Measurements from ENCODE around the gene LGALS13. TPM values are rescaled to one million over a fixed set of nuclear protein-coding genes. Genes with fewer than 3 reads are reported as not detected.

LGALS13 gene
- total RNA-seq, 1 experiment from 2014 or later: not detected

DNA sequence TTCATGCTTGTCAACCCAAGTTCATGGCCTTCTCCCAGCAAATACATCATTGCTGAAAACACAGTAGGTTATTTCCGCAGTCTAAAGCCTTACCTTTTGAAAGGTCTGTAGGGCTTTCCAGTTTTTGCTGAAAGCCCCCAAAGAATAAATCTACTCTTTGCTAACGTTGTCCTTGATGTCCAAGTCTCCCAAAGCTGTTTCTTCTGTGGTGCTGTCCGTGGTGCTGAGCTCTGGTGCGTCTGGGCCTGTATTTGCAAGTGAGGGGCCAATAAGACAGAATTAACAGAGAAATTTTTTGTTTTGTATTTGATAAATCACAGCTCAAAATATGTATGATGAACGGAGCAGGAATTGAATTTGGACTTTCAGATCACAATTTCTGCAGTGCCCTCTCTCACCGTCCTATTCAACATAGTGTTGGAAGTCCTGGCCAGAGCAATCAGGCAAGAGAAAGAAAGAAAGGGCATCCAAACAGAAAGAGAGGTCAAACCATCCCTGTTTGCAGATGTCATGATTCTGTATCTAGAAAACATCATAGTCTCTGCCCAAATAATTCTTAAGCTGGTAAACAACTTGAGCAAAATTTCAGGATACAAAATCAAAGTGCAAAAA lies 43.6 kb downstream of the LGALS13 start:
- Histone ChIP-seq H3F3A (ENCODE audit: insufficient read depth, low read depth) (no peaks in the 10 kb centered on the region), H4K20me1 (ENCODE audit: insufficient read depth) (no peaks in the 10 kb centered on the region), H3K27me3 (ENCODE audit: insufficient read depth, low read depth) (peaks cover 1% of the 10 kb centered on the region), H3K4me1 (replicated peaks; ENCODE audit: insufficient read depth) (no peaks in the 10 kb centered on the region), H3K36me3 (ENCODE audit: low read depth) (no peaks in the 10 kb centered on the region), H2AFZ (no peak overlapping the region), H3K9me2 (ENCODE audit: insufficient read depth) (no peaks in the 10 kb centered on the region), H3K4me2 (no peak overlapping the region), H3K79me2 (ENCODE audit: low read depth) (no peaks in the 10 kb centered on the region), H3K27ac (no peak overlapping the region), H3K4me3 (no peak overlapping the region), H3K9me3 (ENCODE audit: insufficient read depth, low read depth) (no peaks in the 10 kb centered on the region)
- no peak for TF ChIP-seq CTCF (conservative IDR thresholded peaks at IDR 0.05)
- TF ChIP-seq EZH2 (IDR thresholded peaks at IDR 0.05; ENCODE audit: low read depth): no peak
- peak in 1 of 2 experiments; percentile 8 for DNase-seq
- CTCF ChIA-PET: no interaction called here
- BruUV-seq (replicated peaks): no TSS peak
- POLR2A ChIA-PET (ENCODE audit: unreplicated experiment): no interaction called here
- intact Hi-C loops (cut with micrococcal nuclease; ENCODE audit: unreplicated experiment): no loop called here

GRCh38 chr19:39647918-39648317 lies 45.6 kb downstream of the LGALS13 start:
- H3K4me2 ChIP-seq: no peak overlapping the region
- CTCF ChIA-PET: no interaction called here
- POLR2A ChIA-PET (ENCODE audit: unreplicated experiment): no interaction called here
- no peak overlapping the region for H3K27ac ChIP-seq
- H3K36me3 ChIP-seq (ENCODE audit: low read depth): no peaks in the 10 kb centered on the region
- no peaks in the 10 kb centered on the region for H3K9me3 ChIP-seq (ENCODE audit: insufficient read depth, low read depth)
- H2AFZ ChIP-seq: no peak overlapping the region
- no TSS peak for BruUV-seq (replicated peaks)
- H3K27me3 ChIP-seq (ENCODE audit: insufficient read depth, low read depth): no peaks in the 10 kb centered on the region; the same call in none of the 2 replicates
- H3F3A ChIP-seq (ENCODE audit: insufficient read depth, low read depth): no peaks in the 10 kb centered on the region
- H3K4me3 ChIP-seq: no peak overlapping the region
- no peak for DNase-seq
- H4K20me1 ChIP-seq (ENCODE audit: insufficient read depth): no peaks in the 10 kb centered on the region
- TF ChIP-seq CTCF (conservative IDR thresholded peaks at IDR 0.05) (no peak), EZH2 (IDR thresholded peaks at IDR 0.05; ENCODE audit: low read depth) (no peak)
- intact Hi-C loops (cut with micrococcal nuclease; ENCODE audit: unreplicated experiment): no loop called here
- H3K9me2 ChIP-seq (ENCODE audit: insufficient read depth): no peaks in the 10 kb centered on the region
- no peaks in the 10 kb centered on the region for H3K79me2 ChIP-seq (ENCODE audit: low read depth)
- H3K4me1 ChIP-seq (replicated peaks; ENCODE audit: insufficient read depth): no peaks in the 10 kb centered on the region

DNA sequence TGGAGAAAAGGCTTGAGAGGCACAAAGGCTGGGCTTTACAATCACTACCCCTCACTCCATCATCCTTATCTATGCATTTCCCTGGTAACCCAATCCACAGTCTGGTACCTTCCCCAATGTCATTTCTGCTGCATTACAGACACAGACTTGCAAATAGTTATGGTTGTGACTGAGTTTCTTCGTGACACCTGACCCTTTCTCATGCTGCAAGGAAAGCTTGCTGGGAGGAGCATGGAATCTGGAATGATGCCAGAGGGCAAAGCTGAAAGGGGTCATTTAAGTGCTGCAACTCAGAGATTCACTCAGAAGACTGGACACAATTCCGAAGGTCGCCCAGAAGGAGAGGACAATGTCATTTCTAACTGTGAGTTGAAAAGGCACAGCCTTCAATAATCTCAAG lies 53.3 kb downstream of the LGALS13 start, which contains the start of gene LGALS16:
LGALS16 (plus strand) TSS at position 301 of the 400 bp plus-strand sequence; CDS start at position 350, 49 bp downstream.
- no peaks in the 10 kb centered on the region for H3K9me2 ChIP-seq (ENCODE audit: insufficient read depth)
- no peak within 1 kb of the TSS for H3K27ac ChIP-seq
- H4K20me1 ChIP-seq (ENCODE audit: insufficient read depth): no peaks in the 10 kb centered on the region
- no peaks in the 10 kb centered on the region for H3K4me1 ChIP-seq (replicated peaks; ENCODE audit: insufficient read depth)
- no peaks in the 10 kb centered on the region for H3K79me2 ChIP-seq (ENCODE audit: low read depth)
- TF ChIP-seq EZH2 (IDR thresholded peaks at IDR 0.05; ENCODE audit: low read depth) (no peak), CTCF (conservative IDR thresholded peaks at IDR 0.05) (no peak)
- no peaks in the 10 kb centered on the region for H3K36me3 ChIP-seq (ENCODE audit: low read depth)
- H3K9me3 ChIP-seq (ENCODE audit: insufficient read depth, low read depth): no peaks in the 10 kb centered on the region
- no peaks in the 10 kb centered on the region for H3F3A ChIP-seq (ENCODE audit: insufficient read depth, low read depth)
- no TSS peak for BruUV-seq (replicated peaks)
- H3K27me3 ChIP-seq (ENCODE audit: insufficient read depth, low read depth): peaks cover 28% of the 10 kb centered on the region
- H3K4me2 ChIP-seq: no peak within 1 kb of the TSS
- intact Hi-C loops (cut with micrococcal nuclease; ENCODE audit: unreplicated experiment): no loop called here
- no peak within 1 kb of the TSS for H3K4me3 ChIP-seq
- POLR2A ChIA-PET (ENCODE audit: unreplicated experiment): no interaction called here
- H2AFZ ChIP-seq: no peak within 1 kb of the TSS
- DNase-seq: no peak
- CTCF ChIA-PET: no interaction called here

Other genes with a start within 250 kb of the LGALS13 start
- 54.3 and 61.1 TPM in 2 replicates for gene PAF1, start 211.4 kb upstream of the LGALS13 start, total RNA-seq (2021)
- gene MED29, start 211.1 kb upstream of the LGALS13 start, total RNA-seq (2021): 18.6 and 30.9 TPM in 2 replicates
- gene ZFP36, start 195.7 kb upstream of the LGALS13 start, total RNA-seq (2021): 31.0 and 36.3 TPM in 2 replicates
- 26.1 and 32.1 TPM in 2 replicates for gene PLEKHG2, start 189.9 kb upstream of the LGALS13 start, total RNA-seq (2021)
- gene RPS16, start 166.6 kb upstream of the LGALS13 start, total RNA-seq (2021): 2,510 and 2,860 TPM in 2 replicates
- gene SUPT5H, start 156.9 kb upstream of the LGALS13 start, total RNA-seq (2021): 99.7 and 118 TPM in 2 replicates
- 85.5 and 95.9 TPM in 2 replicates for gene TIMM50, start 121.7 kb upstream of the LGALS13 start, total RNA-seq (2021)
- 1.4 and 3.6 TPM in 2 replicates for gene DLL3, start 103.6 kb upstream of the LGALS13 start, total RNA-seq (2021)
- gene SELENOV, start 87.4 kb upstream of the LGALS13 start, total RNA-seq (2021): 0.35 TPM in 1 of 2 replicates, not detected in the other
- 2.3 and 3.4 TPM in 2 replicates for gene EID2B, start 69.7 kb upstream of the LGALS13 start, total RNA-seq (2021)
- 14.6 TPM in 2 replicates for gene EID2, start 62.4 kb upstream of the LGALS13 start, total RNA-seq (2021)
- gene LGALS16, start 53.4 kb downstream of the LGALS13 start, total RNA-seq (2021): not detected in 2 replicates
- gene LGALS14, start 102.0 kb downstream of the LGALS13 start, total RNA-seq (2021): not detected in 2 replicates
- not detected in 2 replicates for gene CLC, start 135.5 kb downstream of the LGALS13 start, total RNA-seq (2021)
- not detected in 2 replicates for gene LEUTX, start 176.3 kb downstream of the LGALS13 start, total RNA-seq (2021)
- 29.9 and 39.5 TPM in 2 replicates for gene DYRK1B, start 231.6 kb downstream of the LGALS13 start, total RNA-seq (2021)
- 437 and 498 TPM in 2 replicates for gene FBL, start 243.9 kb downstream of the LGALS13 start, total RNA-seq (2021)